ENCODE measurements around the gene NBEAL2.

Gene NBEAL2

DNA sequence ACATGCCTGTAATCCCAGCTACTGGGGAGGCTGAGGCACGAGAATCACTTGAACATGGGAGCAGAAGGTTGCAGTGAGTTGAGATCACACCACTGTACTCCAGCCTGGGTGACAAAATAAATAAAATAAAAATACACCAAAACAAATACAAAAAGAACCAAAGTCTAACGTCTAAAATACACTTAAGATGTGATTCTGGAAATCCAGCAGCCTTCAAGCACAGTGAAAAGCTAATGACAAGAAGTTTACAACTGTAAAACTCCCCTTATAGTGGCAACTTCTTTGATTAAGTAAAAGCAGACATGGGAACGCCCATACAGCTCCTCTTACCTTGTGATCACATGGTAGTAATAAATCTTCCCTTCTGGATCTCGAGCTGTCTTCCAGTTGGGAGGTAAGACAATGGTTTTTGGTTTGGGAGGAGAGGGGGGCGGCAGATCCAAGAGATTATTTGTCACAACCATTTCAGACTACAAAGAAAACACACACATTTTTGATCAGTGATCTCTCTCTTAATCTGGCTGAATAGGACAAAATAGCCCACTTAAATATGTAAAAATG, 62.8 kb downstream of the NBEAL2 start:
- no peak for DNase-seq (ENCODE audit: low read depth, low spot score)

DNA sequence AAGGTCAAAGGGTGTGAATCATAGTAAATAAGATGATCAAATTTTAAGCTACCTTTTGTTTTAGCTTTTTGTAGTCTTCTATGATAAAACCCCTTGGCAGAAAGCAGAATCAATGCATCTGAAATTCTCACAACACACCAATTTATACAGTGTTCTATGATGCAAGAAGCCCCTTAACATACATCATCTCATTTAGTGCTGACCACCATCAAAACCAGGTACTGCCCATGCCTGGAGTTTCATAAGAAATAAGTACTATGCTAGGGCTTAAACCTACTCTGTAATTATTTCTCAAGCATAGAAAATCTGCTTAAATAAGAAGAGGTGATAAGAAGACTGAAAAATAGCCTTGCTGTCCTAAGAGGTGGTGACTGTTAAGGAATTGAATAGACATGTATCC, 67.6 kb downstream of the NBEAL2 start:
- DNase-seq (ENCODE audit: low read depth, low spot score) = no peak

DNA sequence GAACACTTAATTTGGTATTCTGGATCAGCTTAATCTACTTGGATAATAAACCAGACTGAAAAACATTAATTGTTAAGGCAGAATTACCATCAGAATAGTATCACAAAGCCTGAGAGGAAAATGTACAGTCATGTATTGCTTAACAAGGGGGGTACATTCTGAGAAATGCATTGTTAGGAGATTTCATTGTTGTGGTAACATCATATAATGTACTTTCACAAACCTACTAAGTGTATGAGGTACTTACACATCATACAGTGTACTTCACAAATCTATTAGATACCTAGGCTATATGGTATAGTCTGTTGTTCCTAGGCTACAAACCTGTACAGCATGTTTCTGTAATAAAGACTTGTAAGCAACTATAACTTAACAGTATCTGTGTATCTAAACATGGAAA, 68.2 kb downstream of the NBEAL2 start:
- no peak for DNase-seq (ENCODE audit: low read depth, low spot score)

DNA sequence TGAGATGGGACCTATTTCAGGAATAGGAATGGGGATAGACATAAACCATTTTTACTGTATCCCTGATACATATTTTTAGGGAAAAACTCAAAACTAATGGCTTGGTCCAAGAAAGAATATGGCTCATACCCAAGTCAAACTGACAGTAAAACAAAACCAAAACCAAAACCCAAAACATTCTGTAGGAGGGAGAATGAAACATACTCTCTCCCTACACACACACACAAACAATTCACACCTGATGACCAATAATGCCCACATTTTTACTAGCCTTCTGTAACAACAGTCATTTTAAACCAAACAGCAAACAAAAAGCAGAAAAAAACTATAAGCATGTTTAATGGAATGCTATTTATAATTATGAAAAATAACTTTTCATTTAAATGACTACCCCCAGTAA, 74.9 kb downstream of the NBEAL2 start:
- DNase-seq (ENCODE audit: low read depth, low spot score) = no peak

DNA sequence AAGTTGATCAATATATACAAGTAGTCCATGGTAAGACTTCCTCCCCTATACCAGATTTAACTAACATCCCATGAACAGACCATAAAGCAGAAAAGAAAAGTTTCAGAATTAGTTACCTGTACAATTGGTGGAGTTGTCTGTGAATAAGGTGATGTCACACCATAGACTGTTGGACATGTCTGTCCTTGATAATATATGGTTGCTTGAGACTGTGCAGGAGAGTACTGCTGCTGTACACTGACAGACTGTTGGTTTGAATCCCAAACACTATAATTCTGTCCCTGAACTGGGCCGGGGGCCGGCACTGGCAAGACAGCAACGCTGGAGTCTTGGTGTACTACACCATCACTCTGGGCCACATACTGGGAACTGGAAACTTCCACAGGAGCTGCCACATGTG, 77.2 kb downstream of the NBEAL2 start:
- DNase-seq (ENCODE audit: low read depth, low spot score) = no peak

DNA sequence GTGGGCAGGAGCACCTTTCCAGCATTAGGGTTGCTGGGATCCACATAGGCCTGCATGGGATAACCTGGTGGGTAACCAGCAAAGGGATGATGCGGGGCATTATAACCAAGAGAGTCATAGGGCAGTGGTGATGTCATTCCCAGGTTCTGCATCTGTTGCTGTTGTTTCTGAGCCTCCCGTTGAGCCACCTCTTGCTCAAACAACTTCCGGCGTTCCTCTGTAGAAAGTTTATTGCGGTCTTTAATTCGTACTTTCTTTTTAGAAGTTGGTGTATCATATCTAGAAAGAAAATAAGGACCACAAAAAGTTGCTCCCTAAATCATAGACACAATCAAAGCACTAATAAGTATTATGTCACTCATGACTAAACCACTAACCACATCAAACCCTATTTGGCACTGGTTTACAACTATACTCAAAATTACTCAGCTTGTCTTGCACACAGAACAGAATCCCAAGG, 77.8 kb downstream of the NBEAL2 start:
- no peak for DNase-seq (ENCODE audit: low read depth, low spot score)

All from iPS DF 19.7 (cell line).